GM18907 (cell line): ENCODE data around the gene OTOP2.

Experiments used
- ATAC-seq: cut with Tn5 transposase; IDR thresholded peaks from one replicate; pipeline ENCODE4 v1.9.1; 2021; ENCODE audit warnings: mild to moderate bottlenecking, moderate library complexity; ENCODE audit not compliant: unreplicated experiment

Gene OTOP2

DNA sequence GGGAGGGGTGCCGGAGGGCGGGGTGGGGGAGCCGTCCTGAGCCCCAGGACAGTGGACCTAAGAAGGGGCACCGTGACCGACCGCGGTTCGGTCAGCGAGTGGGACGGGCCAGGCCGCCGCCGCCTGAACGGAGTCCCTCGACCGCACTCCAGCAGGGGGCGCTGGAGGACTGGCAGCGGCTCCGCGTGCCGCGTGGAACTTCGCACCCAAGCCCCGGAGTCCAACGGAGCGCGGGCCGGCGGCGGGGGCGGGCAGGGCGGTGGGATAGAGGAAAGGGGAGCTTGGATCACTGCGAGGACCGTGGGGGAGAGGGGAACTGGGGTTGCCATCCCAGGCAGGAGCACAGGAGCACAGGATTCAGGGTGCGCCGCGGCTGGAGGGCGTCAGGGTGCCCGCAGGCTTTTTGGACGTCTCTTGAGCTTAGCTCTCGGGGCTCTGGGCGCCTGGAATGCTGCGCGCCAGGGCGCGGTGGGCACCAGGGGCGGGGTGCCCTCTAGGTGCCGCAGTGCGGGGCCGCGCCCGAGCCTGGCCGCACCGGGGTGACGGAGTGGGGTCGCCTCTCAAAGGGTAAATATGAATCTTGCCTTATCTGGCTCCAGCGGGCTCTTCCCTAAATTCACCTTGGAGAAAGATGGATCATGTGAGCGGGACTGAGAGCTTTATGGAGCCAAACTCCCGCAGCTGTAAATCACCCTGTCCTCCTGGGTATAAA is 379 bp upstream of the OTOP2 start:
- ATAC-seq, result no peak

DNA sequence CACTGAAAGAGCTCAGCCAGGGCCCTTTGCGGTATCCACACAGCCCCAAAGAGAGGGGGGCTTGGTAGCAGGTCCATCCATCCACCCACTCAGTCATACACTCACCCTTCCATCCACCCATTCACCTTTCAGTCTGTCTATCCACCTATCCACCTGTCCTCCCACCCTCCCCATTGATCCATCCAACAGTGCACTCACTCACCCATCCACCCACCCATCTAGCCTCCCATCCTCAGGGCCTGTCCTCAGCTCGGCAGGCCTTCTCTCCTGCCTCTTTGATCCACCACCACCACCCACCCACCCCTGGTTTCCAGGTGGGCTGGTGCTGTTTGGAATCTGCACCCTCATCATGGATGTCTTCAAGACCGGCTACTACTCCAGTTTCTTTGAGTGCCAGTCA is 1.2 kb downstream of the OTOP2 start:
- ATAC-seq, result no peak

- ATAC-seq, result no peak
Measured at GRCh38 chr17:74928786-74929185, 4.7 kb downstream of the OTOP2 start.

DNA sequence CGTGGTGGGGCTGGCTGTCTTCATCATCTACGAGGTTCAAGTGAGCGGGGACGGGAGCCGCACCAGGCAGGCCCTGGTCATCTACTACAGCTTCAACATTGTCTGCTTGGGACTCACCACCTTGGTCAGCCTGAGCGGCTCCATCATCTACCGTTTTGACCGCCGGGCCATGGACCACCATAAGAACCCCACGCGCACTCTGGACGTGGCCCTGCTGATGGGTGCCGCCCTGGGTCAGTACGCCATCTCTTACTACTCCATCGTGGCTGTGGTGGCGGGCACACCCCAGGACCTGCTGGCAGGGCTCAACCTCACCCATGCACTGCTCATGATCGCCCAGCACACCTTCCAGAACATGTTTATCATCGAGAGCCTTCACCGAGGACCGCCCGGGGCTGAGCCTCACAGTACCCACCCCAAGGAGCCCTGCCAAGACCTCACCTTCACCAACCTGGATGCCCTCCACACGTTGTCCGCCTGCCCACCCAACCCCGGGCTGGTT is 6.5 kb downstream of the OTOP2 start:
- no peak for ATAC-seq

DNA sequence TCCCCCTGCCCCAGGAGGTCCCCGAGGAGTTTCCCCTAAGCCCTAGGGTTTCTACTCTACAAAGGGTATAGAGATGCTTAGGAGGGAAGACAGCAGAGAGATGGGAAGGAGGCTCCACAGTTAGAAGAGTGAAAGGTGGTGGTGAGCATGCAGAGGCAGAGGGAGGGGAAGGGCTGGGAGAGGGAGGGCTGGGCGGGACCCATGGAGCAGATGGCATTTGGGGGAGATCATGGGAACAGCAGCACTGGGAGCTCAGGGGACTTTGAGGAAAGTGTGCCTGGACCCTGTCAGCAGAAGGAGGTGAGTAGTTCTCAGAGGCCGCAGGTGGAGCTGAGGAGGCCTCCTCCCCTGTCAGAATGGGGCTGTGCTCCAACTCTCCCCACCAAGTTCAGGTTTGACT is 11.0 kb downstream of the OTOP2 start:
- no peak for ATAC-seq

DNA sequence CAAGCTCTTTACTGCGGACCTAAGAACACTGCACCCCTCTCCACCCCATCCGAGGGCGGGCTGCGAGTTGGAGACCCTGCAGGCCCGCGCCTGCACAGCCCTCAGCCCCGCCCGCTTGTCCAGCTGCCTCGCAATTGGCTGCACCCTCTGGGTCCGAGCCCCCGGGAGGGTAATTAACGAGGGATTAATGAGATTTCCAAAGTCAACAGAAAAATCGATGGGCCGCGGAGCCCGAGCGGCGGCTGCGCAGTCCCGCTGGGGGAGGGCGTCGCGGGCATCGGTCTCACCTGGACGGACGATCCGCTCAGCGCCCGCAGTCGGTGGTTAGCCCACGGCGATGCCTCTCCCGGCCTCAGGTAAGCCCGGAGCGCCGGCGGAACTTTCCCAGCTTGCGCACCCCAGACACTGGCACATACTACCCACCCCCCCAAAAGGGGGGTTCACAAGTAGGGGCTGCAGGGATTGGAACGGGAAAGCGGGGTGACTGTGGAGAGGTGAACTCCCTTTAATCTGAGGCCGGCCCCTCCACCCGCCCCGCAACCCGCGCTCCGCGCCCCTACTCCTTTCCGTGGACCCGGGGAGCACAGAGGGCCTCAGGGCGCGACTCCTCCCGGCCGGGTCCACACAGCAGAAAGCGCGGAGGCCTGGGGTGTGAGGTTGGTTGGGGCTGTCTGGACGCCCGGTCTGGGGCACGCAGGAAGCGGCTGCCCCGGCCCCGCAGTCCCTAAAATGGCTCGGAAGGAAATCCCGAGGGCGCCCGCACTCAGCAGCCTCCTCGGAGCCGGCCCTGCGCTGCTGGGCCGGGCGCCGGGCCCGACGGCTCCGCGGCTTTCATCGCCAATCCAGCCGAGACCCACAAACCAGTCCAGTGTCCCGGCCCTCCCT is 11.8 kb downstream of the OTOP2 start, which contains the start of gene OTOP3:
Gene OTOP3, plus strand, starts transcription at position 314 of the 885 bp plus-strand sequence. Its CDS starts 24 bp downstream, at position 338.
- ATAC-seq, result no peak

- ATAC-seq, result no peak
Measured at GRCh38 chr17:74936470-74936799, 12.4 kb downstream of the OTOP2 start.

GRCh38 chr17:74937064-74938051 is 13.3 kb downstream of the OTOP2 start:
- ATAC-seq, result no peak

GRCh38 chr17:74938194-74938950 is 14.3 kb downstream of the OTOP2 start:
- ATAC-seq, result no peak

GRCh38 chr17:74939534-74939933 is 15.5 kb downstream of the OTOP2 start:
- ATAC-seq, result no peak

GRCh38 chr17:74941128-74941725 is 17.2 kb downstream of the OTOP2 start:
- ATAC-seq, result no peak

GRCh38 chr17:74943808-74944522 is 19.9 kb downstream of the OTOP2 start:
- ATAC-seq, result no peak

- no peak for ATAC-seq
Measured at GRCh38 chr17:74945543-74945942, 21.5 kb downstream of the OTOP2 start.

- ATAC-seq, result no peak
Measured at GRCh38 chr17:74946641-74947040, 22.6 kb downstream of the OTOP2 start.

DNA sequence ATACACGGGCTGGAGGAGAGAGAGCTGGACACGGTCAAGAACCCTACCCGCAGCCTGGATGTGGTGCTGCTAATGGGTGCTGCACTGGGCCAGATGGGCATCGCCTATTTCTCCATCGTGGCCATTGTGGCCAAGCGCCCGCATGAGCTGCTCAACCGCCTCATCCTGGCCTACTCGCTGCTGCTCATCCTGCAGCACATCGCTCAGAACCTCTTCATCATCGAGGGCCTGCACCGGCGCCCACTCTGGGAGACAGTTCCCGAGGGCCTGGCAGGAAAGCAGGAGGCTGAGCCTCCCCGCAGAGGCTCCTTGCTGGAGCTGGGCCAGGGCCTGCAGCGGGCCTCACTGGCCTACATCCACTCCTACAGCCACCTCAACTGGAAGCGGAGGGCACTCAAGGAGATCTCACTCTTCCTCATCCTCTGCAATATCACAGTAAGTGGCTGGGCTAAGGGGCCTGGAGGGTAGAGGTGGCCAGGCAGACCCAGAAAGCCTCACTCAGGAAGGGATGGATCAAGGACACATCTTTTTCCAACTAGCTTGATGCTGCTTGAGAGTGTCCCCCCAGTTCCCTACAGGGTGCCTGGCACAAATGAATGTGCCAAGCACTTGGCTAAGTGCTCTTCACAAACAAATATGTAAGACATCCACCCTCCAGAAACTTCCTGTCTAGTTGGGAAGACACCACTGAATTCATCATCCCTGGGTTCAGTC is 23.1 kb downstream of the OTOP2 start:
- no peak for ATAC-seq

DNA sequence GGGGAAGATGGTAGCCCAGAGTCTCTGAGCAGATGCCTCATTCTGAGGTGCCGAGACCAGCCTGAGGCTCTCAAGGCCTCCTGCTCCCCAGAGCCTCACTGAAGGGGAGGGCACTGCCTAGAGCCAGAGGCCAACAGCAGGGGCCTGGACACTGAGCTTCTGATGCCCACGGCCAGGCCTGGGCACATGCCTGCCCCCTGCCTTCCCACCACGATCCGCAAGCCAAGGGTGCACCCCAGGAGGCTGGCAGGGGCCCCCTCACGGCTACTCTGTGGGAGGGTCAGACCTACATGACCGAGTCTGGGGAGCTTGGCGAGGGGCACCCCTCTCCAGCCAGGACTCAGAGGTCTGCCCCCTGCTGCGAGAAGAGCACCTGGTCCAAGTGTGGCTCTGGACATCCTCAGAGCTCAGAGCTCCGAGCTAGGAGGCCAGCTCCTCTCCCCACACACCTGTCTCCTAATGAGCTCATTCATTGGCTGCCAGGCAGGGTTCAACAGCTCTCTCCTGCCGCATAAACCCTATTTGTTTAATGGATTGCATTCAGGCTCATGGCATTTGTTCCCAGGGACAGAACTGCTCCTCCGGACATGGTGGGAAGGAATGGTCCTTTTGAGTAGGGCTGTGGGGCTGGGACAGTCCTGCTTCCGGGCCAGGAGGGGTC is 25.5 kb downstream of the OTOP2 start:
- no peak for ATAC-seq

DNA sequence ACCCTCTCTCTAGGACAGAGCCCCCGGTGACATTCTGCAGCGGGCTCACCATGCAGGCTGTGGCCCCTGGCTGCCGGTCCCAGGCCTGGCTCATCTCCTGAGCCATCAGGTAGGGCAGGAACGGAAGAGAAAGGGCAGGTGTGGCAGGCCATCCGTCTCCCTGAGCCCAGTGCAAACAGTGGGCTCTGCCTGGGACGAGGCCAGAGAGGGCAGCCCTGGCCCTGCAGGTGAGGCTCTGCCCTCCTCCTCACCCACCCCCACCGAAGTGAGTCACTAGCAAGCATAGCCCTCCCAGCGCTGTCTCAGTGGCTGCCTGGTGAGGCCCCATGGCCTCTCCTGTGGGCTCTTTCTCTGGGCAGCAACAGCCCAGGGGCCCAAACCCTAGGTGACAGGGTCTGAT is 26.1 kb downstream of the OTOP2 start:
- ATAC-seq, result no peak

- no peak for ATAC-seq
Measured at GRCh38 chr17:74951065-74951464, 27.0 kb downstream of the OTOP2 start.
